B cell (primary cell): ENCODE measurements around the gene NCKIPSD. TPM values are rescaled to one million over a fixed set of nuclear protein-coding genes. Genes with fewer than 3 reads are reported as not detected.

Experiments
- ATAC-seq: fragments of 200-7000 bp; cut with Tn5 transposase; one replicate; pipeline ENCODE4 v1.10.0; 2021; ENCODE audit warnings: low read depth, mild to moderate bottlenecking, moderate number of reproducible peaks, moderate library complexity
- CTCF ChIA-PET: fragments of 350-600 bp; sonication (Branson Sonifier 250); formaldehyde crosslinking; loops from one replicate; lab custom pipeline; 2021; ENCODE audit warnings: antibody characterized with exemption, inconsistent platforms; lab: Charles Lee
- POLR2A ChIA-PET: fragments of 350-600 bp; sonication (Branson Sonifier 250); formaldehyde crosslinking; loops from one replicate; lab custom pipeline; 2021; ENCODE audit warnings: antibody characterized with exemption; lab: Charles Lee
- DNase-seq: peaks from one replicate; pipeline ENCODE4 v3.0.0; 2013
- H2AFZ ChIP-seq: 2 replicates; pipeline ENCODE4 v1.6.1; 2012; ENCODE audit warnings: mild to moderate bottlenecking, low read depth, low read length; ENCODE audit not compliant: insufficient read depth, poor library complexity, severe bottlenecking
- H3K27ac ChIP-seq, 2 donors: 1 replicate in 1 of 2; 2 replicates in 1 of 2; pipeline ENCODE4 v1.5.1; 2012 to 2013; ENCODE audit warnings: low read length in 2 of 2, mild to moderate bottlenecking in 2 of 2, moderate library complexity in 1 of 2
- H3K27me3 ChIP-seq, 4 experiments: fragments of 200-600 bp in 1 of 4; sonication (generic) in 1 of 4; replicated peaks in 1 of 4; 1 replicate in 2 of 4; 2 replicates in 2 of 4; pipeline versions ENCODE4 v1.6.1 to v1.7.0; 2013 to 2016; ENCODE audit warnings: low read length in 3 of 4, mild to moderate bottlenecking in 2 of 4, mixed read lengths in 1 of 4, moderate library complexity in 1 of 4; ENCODE audit not compliant: insufficient read depth in 4 of 4, control insufficient read depth in 3 of 4; ENCODE audit errors: control extremely low read depth in 1 of 4
- H3K36me3 ChIP-seq, 2 experiments: replicated peaks in 1 of 2; 1 replicate in 1 of 2; 2 replicates in 1 of 2; pipeline versions ENCODE4 v1.6.1 to v1.7.1; 2013; ENCODE audit warnings: low read length in 1 of 2; ENCODE audit not compliant: insufficient read depth in 2 of 2, control insufficient read depth in 1 of 2; ENCODE audit errors: control extremely low read depth in 1 of 2, extremely low read depth in 1 of 2
- H3K4me1 ChIP-seq, 2 donors: fragments of 200-600 bp in 1 of 2; sonication (generic) in 1 of 2; 1 replicate in 1 of 2; 2 replicates in 1 of 2; pipeline versions ENCODE4 v1.5.1 to v1.6.1; 2013 to 2017; ENCODE audit warnings: low read length in 2 of 2; ENCODE audit not compliant: control insufficient read depth in 2 of 2, insufficient read depth in 2 of 2
- H3K4me2 ChIP-seq: replicated peaks from 2 replicates; pipeline ENCODE3; 2012; ENCODE audit warnings: mild to moderate bottlenecking, low read depth, low read length; ENCODE audit not compliant: poor library complexity, severe bottlenecking
- H3K4me3 ChIP-seq, 5 experiments: fragments of 200-600 bp in 1 of 5; sonication (generic) in 1 of 5; 1 replicate in 3 of 5; 2 replicates in 2 of 5; pipeline versions ENCODE4 v1.5.1 to v1.7.0; 2011 to 2016; ENCODE audit warnings: low read length in 4 of 5, mild to moderate bottlenecking in 4 of 5, low read depth in 2 of 5, control low read depth in 1 of 5, moderate library complexity in 1 of 5; ENCODE audit not compliant: insufficient read depth in 1 of 5; ENCODE audit errors: control extremely low read depth in 1 of 5, extremely low read depth in 1 of 5
- H3K79me2 ChIP-seq: fragments of 200-600 bp; sonication (generic); one replicate; pipeline ENCODE4 v1.6.0; 2016; ENCODE audit warnings: low read length; ENCODE audit not compliant: control insufficient read depth, insufficient read depth
- H3K9ac ChIP-seq: fragments of 200-600 bp; sonication (generic); 2 replicates; pipeline ENCODE4 v1.6.1; 2017; ENCODE audit warnings: mild to moderate bottlenecking, low read length, moderate library complexity
- H3K9me3 ChIP-seq, 3 donors: one replicate each; pipeline versions ENCODE4 v1.6.1 to v1.7.1; 2013; ENCODE audit warnings: low read length in 2 of 3; ENCODE audit not compliant: control insufficient read depth in 2 of 3, insufficient read depth in 1 of 3; ENCODE audit errors: control extremely low read depth in 1 of 3
- H4K20me1 ChIP-seq: 2 replicates; pipeline ENCODE4 v1.6.0; 2012; ENCODE audit warnings: mild to moderate bottlenecking, low read length; ENCODE audit not compliant: insufficient read depth, control insufficient read depth, poor library complexity, severe bottlenecking
- H3K27ac Mint-ChIP-seq: one replicate; pipeline ENCODE4 v1.8.0; 2021; ENCODE audit warnings: mixed read lengths
- H3K27me3 Mint-ChIP-seq: one replicate; pipeline ENCODE4 v1.8.0; 2021; ENCODE audit warnings: mixed read lengths
- H3K4me1 Mint-ChIP-seq: one replicate; pipeline ENCODE4 v1.8.0; 2021; ENCODE audit warnings: mixed read lengths
- H3K4me3 Mint-ChIP-seq: one replicate; pipeline ENCODE4 v1.8.0; 2021; ENCODE audit warnings: mixed read lengths
- H3K9me3 Mint-ChIP-seq: one replicate; pipeline ENCODE4 v1.8.0; 2022; ENCODE audit warnings: mixed read lengths; ENCODE audit not compliant: insufficient read depth
- CTCF ChIP-seq: fragments of 200-600 bp; IDR thresholded peaks from one replicate; pipeline ENCODE4 v1.8.0; 2022; ENCODE audit warnings: antibody characterized with exemption, mild to moderate bottlenecking
- EZH2 ChIP-seq: IDR thresholded peaks from 2 replicates; pipeline ENCODE4 v1.6.1; 2012; ENCODE audit warnings: borderline replicate concordance, low read depth, mild to moderate bottlenecking, moderate library complexity, low read length; ENCODE audit not compliant: insufficient read depth, poor library complexity, severe bottlenecking
- WGBS: methylation state at CpG from one replicate; pipeline ENCODE4 v1.1.5; 2013; ENCODE audit warnings: missing lambda C conversion rate; ENCODE audit not compliant: insufficient coverage; 5-methylcytosine and 5-hydroxymethylcytosine counted together
- intact Hi-C: fragments of 100-400 bp; cut with micrococcal nuclease; formaldehyde crosslinking; loops from one replicate; pipeline ENCODE4 v1.10.0; 2022
- polyA plus RNA-seq: library from polyadenylated mRNA; depleted of rRNA; stranded (reverse); fragments of >200 nt; gene quantifications from 2 replicates; pipeline ENCODE4 v1.2.3, GENCODE V29; 2012
- total RNA-seq, 2 donors: library from RNA; stranded (reverse); fragments of 120-200 nt in 1 of 2; gene quantifications; 1 replicate in 1 of 2; 2 replicates in 1 of 2; pipeline versions ENCODE4 v1.2.3 to v1.2.4, GENCODE V29; 2013 to 2022

Gene NCKIPSD
- total and polyA plus RNA-seq, 2 donors (not counting 1 experiment from before 2014, with no cell fraction given): 19.1 to 24.6 TPM

GRCh38 chr3:48707157-48707556 is 21.4 kb upstream of the NCKIPSD start:
- POLR2A ChIA-PET: no interaction called here
- no peak for ATAC-seq

More at GRCh38 chr3:48707157-48707556, 21.4 kb upstream of the NCKIPSD start:
- H3K36me3 ChIP-seq: peaks cover 14 to 43% of the 10 kb centered on the region in 2 experiments
- no peak overlapping the region for H3K9ac ChIP-seq
- H3K27me3 ChIP-seq: no peaks in the 10 kb centered on the region
- no peaks in the 10 kb centered on the region for H3K9me3 ChIP-seq
- peaks cover 82% of the 10 kb centered on the region for H4K20me1 ChIP-seq
- H3K4me1 ChIP-seq: peaks cover 7 to 9% of the 10 kb centered on the region in 2 donors
- Mint-ChIP-seq H3K4me3 (no peak overlapping the region), H3K4me1 (peaks cover 43% of the 10 kb centered on the region), H3K9me3 (no peaks in the 10 kb centered on the region), H3K27ac (no peak overlapping the region), H3K27me3 (no peaks in the 10 kb centered on the region)
- TF ChIP-seq EZH2 (no peak), CTCF (no peak)
- 100% methylated on average over 2 of the region's 5 CpGs for WGBS
- no peak for DNase-seq
- H2AFZ ChIP-seq: no peak overlapping the region
- CTCF ChIA-PET: interaction anchor here (1.8 kb wide), 1 partner anchor 9 kb away, joined by 4 read pairs; no protein-coding TSS in a partner anchor
- H3K4me2 ChIP-seq: no peak overlapping the region
- no peak overlapping the region for H3K27ac ChIP-seq
- intact Hi-C loops: no loop called here
- no peak overlapping the region for H3K4me3 ChIP-seq
- peaks cover 98% of the 10 kb centered on the region for H3K79me2 ChIP-seq
